HG03103 (cell line): ENCODE results near the gene SIGLEC7.

Experiments
- ATAC-seq: cut with Tn5 transposase; IDR thresholded peaks from one replicate; pipeline ENCODE4 v1.9.1; 2021; ENCODE audit warnings: low read depth; ENCODE audit not compliant: unreplicated experiment

Gene SIGLEC7

GRCh38 chr19:51198641-51199040 is 56.5 kb downstream of the SIGLEC7 start:
- ATAC-seq = no peak

DNA sequence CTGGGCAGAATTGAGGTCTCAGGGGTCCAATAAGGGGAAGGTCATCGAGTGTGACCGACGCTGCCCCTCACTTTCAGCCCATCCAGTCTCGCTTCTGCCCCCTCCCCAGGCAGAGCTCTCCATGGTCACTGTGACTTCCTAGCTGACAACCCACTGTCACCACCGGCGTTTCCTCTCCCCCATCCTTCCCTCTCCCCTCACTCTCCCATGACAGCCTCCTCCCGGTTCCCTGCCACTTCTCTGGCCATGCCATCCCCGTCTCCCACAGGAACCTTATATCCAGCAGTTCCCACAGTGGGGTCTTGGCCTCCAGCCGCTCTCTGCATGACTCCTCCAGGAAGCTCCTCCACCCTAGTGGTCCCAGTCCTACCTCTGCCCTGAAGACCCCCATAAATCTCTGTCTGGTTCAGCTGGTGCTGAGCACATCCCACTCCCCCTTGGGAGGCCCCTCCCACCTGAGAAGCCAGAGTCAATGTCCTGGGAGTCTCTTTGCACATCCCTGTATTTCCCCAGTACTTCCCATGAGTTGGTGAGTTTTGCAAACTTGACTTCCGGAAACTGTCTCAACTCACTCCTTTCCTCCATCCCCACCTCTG is 58.1 kb downstream of the SIGLEC7 start:
- ATAC-seq = no peak

DNA sequence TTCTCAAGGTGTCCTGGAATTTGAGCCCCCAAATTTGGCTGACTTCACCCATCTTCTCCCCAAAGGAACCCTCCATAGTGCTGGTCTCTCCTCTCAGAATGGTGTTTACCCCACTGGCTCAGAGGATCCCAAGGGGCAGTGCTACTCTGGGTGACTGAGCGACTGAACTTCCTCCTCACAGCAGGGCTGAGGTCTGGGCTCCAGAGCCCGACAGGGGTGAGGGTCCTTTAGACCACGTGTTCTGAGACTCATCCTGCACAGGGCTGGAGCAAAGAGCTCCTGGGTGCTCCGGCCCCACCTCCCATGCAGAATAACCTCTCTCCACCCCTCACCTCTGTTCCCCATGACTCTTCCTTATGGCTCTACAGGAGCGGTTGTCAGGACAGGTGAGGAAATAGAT is 59.6 kb downstream of the SIGLEC7 start:
- ATAC-seq = no peak
